Stimulated activated CD4-positive, alpha-beta T cell treated with anti-CD3 and anti-CD28 coated beads, Interleukin-2, amount 100 ng/mL, for 48 hours (primary cell): Measurements from ENCODE around the gene HIP1R.
"Not testable (repeated sequence)": the region's sequence is repeated elsewhere in the genome, so short reads cannot be mapped to it uniquely, and the experiment has no call there.

Source experiments
- DNase-seq, 2 donors: peaks; one replicate each; pipeline ENCODE4 v3.0.0-alpha.2; 2020

The HIP1R gene, protein sequence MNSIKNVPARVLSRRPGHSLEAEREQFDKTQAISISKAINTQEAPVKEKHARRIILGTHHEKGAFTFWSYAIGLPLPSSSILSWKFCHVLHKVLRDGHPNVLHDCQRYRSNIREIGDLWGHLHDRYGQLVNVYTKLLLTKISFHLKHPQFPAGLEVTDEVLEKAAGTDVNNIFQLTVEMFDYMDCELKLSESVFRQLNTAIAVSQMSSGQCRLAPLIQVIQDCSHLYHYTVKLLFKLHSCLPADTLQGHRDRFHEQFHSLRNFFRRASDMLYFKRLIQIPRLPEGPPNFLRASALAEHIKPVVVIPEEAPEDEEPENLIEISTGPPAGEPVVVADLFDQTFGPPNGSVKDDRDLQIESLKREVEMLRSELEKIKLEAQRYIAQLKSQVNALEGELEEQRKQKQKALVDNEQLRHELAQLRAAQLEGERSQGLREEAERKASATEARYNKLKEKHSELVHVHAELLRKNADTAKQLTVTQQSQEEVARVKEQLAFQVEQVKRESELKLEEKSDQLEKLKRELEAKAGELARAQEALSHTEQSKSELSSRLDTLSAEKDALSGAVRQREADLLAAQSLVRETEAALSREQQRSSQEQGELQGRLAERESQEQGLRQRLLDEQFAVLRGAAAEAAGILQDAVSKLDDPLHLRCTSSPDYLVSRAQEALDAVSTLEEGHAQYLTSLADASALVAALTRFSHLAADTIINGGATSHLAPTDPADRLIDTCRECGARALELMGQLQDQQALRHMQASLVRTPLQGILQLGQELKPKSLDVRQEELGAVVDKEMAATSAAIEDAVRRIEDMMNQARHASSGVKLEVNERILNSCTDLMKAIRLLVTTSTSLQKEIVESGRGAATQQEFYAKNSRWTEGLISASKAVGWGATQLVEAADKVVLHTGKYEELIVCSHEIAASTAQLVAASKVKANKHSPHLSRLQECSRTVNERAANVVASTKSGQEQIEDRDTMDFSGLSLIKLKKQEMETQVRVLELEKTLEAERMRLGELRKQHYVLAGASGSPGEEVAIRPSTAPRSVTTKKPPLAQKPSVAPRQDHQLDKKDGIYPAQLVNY

DNA sequence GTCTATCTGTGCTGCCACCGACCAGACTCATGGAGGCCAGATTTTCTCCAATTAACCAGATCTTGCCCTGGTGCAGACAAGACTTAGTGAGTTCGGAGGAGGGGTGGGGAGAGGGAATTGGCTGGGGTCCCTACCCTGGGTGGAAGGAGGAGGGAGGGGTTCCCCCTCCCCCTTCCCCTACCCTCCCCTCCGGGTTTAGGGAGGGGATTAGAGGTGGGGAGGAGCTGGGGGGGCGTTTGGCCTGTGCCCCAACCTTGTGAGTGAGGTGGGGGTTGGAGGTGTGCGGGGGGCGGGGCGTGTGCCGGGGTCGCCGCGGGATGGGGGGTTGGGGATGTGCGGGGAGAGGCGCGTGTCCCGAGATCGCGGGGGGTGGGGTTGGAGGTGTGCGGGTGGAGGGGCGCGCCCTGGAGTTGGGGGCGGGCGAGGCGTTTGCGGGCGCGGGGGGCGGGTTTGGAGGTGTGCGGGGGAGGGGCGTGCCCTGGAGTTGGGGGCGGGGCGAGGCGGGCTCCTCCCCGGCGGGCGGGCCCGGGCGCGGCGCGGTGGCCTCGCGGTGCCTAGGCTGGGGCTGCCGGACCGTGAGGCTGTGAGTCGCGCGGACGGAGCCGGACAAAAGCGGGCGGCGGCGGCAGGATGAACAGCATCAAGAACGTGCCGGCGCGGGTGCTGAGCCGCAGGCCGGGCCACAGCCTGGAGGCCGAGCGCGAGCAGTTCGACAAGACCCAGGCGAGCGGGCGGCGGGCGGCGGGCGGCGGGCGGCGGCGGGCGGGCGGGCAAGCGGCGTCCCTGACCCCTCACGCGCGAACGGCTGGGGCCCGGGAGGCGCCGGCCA is at the start of gene HIP1R:
Gene HIP1R (plus strand): TSS at position 537 of the 829 bp plus-strand sequence. CDS start 94 bp downstream, at position 631.
- peak; percentile 48 to 67 for DNase-seq

DNA sequence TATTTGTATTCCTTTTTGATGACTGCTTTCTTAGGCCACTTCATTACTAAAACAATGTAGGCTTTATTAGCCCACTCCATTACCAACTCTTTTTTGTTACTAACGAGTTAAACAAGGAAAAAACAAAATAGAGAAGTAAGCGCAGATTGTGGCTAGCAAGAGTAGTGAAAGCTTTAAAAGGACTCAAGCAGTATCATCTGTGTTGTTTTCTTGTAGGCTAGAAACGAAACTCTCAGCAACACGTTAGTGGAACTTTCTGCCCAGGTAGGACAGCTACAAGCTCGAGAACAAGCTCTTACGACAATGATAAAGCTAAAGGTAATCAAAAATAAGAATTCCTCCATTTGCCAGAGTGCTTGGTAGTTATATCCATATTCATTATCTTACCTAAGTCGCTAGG is 49.8 kb upstream of the HIP1R start:
- DNase-seq: no peak

DNA sequence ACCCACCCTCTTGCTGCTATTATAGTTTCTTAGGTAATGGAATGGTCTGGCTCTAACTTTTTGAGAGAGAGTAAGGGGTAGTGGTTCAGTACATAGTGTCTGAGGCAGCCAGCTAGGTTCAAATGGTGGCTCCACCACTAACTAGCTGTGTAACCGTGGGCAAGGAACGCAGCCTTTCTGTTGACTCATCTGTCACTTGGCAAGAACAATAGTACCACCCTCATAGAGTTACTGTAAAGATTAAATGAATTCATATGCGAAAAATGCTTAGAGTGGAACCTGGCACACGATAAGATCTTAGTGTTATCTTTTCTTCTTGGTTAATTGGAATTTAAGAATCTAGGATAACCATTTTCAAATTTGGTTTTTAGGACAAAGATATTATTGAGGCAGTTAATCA is 46.9 kb upstream of the HIP1R start:
- DNase-seq: no peak

DNA sequence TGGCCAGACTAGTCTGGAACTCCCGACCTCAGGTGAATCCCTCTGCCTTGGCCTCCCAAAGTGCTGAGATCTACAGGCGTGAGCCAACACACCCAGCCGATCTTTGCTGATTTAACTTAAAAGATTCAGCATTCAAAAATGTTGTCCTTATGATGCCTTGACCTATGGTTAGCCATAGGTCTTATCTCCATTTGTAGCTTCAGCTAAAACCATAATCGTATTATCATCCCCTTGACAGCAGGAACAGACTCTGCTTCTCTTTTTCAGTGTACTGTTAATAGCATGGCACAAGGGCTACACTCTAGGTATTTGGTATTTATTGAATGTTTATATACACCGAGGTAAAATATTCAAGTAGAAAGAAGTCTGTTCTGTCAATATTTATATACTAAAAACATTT is 45.6 kb upstream of the HIP1R start:
- no peak for DNase-seq

DNA sequence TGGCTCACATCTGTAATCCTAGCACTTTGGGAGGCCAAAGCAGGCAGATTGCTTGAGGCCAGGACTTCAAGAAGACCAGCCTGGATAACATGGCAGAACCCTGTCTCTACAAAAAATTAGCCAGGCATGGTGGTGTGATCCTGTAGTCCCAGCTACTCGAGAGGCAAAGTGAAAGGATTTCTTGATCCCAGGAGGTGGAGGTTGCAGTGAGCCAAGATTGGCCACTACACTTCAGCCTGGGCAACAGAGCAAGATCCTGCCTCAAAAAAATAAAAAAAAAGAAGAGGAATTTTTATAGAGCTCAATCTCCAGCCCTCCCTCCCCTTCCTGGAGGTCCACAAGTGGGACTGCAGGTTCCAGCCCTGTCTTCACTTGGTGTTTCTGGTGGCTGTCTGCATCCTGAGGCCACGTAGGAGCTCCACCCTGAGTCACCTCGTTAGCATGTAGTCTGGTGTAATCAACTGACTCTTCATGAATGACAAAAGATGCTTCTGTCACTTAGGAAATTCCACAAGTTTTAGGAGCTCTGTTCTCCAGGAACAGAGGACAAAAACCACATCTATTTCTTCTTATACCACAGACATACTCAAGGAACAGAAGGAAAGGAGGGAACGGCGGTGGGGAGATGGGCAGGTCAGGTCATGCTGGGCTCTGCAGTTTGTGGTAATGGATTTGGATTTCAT is 44.7 kb upstream of the HIP1R start:
- no peak for DNase-seq

DNA sequence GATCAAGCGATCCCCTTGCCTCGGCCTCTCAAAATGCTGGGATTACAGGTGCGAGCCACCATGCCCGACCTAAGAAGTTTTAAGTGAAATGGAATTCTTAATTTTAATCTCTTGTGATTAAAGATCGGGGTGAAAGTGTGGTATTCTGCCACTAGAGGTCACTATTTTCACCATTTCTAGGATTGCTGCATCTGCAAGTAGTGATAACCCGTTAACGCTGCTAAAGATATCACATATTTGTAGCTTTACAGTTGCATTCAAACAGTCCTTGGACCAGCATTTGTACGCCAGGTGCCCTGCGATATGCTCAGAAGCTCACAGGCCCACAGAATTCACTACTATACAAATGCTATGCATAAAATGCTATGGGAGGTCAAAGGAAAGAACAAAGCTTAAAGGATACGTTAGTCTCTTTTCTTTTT is 41.6 kb upstream of the HIP1R start:
- DNase-seq: no peak

DNA sequence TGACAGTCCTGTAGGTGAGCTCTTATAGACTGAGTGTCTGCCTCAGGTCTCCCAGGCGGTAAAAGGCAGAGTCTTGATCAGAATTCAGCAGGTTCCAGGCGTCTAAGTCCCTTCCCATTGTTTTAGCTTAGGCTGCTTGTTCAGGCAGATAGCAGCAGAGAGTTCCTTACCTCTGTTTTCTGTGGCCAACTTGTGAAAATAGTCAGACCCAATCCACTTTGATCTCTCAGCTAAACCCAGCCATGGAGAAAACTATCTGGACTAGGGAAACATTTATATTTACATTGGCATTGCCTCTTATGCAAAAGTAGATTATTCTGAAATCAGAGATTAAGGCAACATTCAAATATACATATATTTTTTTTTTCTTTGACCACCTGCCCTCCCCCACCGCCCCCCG is 39.5 kb upstream of the HIP1R start:
- no peak for DNase-seq

DNA sequence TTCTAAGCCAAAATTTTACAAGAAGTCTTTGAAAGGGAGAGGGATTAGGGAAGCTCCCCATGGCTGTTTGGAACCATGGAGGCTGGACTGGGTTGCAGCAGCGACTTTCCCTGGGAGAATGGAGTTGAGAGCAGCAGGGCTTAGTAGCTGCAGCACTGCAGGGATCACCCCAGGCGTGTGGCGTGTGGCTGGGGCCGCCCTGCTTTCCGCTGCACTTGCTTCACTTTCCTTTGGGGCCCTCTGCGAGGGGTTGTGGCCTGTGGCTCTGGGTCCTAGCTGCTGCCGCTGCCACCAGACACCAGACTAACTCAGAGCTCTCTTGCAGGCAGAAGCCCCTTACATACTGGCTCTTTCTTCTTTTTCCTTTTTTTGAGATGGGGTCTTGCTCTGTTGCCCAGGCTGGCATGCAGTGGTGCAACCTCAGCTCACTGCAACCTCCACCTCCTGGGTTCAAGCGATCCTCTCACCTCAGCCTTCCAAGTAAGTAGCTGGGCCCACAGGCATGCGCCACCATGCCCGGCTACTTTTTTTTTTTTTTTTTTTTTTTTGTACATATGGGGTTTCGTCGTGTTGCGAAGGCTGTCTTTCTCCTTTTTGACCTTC is 35.5 kb upstream of the HIP1R start:
- no peak for DNase-seq

DNA sequence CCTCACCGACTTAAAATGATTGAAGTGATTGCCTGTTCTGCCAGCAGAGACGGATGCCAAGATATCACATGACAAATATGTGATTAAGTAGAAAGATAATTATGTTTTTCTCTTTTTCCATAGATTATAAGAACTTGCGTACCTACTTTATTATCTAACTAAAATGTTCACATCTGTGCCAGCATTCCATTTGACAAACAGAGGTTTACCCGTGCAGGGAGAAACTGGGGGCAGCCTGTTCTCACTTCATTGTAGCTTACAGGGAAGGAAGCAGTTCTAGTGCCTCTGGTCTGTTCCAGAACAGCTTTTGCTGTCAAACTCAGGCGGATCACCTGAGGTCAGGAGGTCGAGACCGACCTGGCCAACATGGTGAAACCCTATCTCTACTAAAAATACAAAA is 31.3 kb upstream of the HIP1R start:
- no peak for DNase-seq

DNA sequence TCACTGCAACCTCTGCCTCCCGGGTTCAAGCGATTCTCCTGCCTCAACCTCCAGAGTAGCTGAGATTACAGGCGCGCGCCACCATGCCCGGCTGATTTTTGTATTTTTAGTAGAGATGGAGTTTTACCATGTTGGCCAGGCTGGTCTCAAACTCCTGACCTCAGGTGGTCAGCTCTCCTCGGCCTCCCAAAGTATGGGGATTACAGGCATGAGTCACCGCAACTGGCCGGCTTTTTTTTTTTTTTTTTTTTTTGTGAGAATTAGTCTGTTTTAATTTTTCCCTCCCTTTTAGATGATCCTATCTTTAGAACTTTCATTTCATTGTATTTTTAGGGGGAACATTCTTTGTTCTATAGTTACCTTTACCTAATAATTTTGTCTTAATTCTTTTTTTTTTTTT is 30.3 kb upstream of the HIP1R start:
- not testable (repeated sequence) for DNase-seq

DNA sequence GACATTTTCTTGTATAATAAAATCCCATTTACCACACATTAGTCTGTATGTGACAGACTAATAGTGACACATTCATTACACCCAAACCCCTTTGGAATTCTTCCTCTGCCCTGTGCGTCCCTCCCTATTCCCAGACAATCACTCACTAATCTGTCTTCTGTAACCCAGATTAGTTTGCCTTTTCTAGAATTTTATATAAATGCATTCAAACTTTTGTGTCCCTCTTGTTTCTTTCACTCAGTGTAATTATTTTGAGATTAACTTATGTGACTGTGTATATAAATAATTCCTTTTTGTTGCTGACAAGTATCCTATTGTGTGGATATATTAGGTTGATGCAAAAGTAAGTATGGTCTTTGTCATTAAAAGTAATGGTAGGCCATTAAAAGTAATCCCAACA is 27.6 kb upstream of the HIP1R start:
- no peak for DNase-seq

DNA sequence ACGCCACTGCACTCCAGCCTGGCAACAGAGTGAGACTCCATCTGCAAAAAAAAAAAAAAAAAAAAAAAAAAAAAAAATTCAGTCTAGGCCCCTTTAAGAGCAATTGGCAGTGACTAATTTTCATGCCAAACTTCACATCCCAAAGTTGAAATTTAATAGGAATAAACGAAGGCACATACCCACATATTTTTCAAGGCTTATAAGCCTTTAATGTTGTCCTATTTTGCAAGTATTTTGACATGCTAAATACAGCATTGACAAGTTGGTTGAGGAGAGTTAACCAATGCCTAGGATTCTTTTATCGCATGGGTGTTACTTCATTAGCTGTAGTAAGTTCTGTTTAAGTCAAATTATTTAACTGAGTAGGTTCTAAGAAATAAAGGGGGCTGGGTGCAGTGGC is 23.5 kb upstream of the HIP1R start:
- DNase-seq: no peak

DNA sequence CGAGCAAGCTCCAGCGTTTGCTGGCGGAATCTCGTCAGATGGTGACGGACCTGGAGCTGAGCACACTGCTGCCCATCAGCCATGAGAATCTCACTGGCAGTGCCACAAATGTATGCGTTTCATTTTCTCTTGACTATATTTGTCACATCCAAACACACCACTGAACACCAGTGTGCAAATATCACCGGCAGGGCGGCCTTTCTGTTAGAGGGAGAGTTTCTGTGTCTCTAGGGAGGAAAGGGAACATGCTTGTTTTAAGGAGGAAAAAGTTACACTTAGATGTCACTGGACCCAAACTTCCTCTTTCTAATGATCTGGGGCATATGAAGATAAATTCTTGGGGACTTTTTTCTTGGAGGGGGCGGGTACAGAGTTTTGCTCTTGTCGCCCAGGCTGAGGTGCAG is 21.9 kb upstream of the HIP1R start:
- no peak for DNase-seq

DNA sequence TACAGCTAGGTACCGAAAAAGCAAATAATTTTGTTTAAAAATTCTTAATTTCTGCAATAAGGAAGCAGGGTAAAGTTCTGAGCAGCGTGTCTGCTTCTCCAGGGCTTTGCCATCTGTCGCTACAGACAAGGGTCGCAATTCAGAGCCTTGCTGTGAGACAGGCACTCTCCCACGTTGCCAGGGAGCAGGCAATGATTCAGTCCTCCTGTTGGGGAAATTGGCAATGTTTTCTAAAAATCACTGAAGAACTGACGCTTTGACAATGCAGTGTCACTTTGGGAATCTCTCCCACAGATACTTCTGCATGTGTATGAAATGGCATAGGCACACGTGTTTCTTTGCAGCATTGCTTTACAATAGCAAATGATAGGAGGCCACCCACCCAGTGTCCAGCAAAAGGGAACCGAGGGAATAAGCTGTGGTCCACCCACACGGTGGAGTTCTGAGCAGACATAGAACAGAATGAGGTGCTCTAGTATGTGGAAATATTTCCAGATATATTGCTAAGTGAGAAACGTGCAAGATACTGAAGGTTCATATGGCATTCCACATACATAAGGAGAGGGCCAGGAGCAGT is 16.0 kb upstream of the HIP1R start:
- no peak for DNase-seq

DNA sequence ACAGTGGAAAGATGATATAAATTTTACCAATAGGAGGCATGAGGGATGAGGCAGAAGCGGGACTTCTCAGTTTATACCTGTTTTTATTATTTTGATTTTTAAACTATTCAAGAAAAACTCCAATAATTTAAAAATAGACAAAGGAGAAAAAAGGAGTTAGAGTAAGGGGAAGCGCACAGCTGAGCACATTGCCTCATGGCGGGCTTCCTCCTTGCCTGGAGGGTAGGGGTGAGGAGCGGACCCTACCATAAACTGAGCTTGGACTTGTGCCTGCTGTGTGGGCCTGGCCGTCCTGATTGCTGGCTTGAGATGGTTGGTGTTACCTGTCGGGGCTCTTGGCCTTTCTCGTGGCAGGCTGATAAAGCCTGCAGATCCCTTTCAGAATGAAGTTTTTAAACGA is 15.1 kb upstream of the HIP1R start:
- no peak for DNase-seq

DNA sequence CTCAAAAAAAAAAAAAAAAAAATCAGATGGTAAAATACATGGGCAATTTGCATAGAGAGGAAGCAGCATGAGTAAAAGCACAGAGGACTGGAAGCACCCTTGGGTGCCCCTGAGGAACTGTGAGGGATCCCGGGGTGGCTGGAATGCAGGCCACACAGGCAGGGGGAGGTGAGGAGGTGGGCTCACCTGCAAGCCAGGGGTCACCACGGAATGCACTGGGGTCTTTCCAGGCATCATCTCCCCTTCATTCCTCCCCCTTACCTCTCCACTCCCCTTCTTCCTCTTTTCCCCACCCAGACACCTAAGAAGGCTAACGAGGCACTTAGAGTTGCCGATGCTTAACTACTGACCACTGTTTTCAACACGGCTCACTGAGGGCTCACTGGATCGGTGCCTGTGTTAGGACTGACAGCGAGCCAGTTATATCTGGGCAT is 14.4 kb upstream of the HIP1R start:
- DNase-seq: no peak

DNA sequence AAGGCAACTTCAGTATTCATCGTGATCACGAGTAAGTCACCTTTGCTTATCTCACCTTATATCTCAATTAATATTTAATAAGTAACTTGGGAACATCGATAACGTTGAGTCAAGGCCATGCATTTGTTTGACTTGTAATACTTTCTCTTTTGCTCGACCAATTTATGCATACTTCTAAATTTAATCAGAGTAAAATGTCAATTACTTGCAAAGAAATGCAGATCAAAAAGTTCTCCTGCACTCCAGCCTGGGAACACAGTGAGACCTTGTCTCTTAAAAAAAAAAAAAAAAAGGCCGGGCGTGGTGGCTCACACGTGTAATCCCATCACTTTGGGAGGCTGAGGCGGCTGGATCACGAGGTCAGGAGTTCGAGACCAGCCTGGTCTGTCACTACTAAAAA is 11.8 kb upstream of the HIP1R start:
- DNase-seq: no peak

DNA sequence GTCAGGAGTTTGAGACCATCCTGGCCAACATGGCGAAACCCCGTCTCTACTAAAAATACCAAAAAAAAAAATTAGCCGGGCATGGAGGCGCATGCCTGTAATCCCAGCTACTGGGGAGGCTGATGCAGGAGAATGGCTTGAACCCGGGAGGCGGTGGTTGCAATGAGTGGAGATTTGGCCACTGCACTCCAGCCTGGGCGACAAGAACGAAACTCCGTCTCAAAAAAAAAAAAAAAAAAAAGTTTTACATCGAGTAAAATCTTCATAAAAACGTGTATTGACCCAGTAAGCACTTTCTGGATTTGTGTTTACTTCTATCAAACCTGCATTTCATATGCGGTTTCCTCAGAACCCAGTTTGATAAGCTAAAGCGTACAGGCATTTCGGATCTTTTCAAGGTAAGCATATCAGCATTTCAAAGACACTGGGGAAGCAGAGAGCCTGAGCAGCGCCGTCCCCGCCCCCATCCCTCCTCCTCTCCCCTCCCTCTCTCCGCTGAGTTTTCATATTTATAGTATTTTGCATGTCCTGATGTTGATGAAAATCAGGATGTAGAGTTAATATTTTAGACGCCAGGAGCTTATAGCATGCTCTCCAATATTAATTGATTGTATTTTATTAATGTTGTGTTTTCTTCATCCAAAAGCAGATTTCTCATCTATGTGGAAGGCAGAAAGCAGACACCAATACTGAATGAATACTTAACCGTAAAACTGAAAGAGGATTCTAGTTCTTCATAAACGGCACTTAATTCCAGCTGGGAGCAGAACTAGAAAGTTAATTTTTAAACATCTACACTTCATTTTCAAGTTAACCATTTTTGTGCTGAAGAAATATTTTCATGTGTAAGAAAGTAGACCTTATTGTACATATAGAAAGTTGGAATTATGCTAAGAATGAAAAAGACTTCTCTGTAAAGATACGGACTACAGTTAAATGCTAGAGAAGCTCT is 9.2 kb upstream of the HIP1R start:
- DNase-seq: no peak

DNA sequence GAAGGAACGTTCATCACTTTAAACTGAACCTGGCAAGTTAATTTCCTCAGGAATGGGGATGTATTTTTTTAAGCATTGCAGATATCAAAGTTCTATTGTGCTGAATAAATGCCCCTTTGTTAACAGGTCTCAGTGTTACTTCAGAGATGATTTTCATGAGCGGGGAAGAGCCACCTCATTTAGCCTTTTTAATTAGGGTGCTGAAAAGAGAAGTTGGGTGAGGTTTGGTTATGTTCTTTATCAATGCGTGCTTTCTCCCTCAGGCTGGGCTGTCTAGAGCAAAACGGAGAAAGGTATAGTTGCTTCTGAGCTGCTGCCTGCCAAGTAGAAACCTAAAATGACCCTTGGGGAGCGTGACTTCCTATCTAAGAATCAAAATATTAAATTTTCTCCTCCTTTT is 8.0 kb upstream of the HIP1R start:
- no peak for DNase-seq
